Activated CD8-positive, alpha-beta memory T cell treated with anti-CD3 and anti-CD28 coated beads, Interleukin-2, amount 50 U/mL, for 1 hour (primary cell): Measurements from ENCODE around the gene IFIH1.

Source experiments
- DNase-seq: peaks from one replicate; pipeline ENCODE4 v3.0.0-alpha.2; 2020; ENCODE audit errors: extremely low read depth

The IFIH1 gene

DNA sequence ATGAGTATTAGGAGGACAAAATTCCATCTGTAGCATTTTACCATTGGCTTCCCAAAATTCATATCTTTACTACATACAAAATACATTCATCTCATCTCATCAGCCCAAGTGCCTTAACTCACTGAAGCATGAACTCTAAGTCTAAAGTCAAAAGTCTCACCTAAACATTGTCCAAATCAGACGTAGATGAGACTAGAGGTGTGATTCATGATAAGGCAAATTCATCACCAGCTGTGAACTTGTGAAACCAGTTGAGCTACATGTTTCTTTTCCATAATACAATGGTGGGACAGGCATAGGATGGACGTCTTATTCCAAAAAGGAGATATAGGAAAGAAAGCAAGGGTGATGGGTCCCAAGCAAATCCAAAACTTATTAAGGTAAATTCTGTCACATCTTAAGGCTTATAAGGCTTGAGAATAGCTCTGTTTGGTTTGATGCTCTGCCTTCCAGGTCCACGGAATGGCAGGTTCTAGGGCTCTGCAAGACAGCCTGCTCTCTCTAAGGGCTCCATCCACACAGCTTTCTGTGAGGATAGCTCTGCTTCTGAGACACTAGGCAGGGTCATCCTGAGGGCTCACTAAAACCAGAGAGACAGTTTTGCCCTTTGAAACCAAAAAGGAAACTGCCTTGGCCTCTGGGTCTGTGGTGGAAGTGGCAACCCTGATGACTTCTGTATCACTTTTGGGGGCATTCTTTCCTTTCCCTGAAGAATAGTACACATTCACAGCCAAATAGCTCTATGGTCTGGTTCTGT, 9.6 kb downstream of the IFIH1 start:
- no peak for DNase-seq

- DNase-seq: no peak
Measured at GRCh38 chr2:162305901-162306300, 12.6 kb downstream of the IFIH1 start.

DNA sequence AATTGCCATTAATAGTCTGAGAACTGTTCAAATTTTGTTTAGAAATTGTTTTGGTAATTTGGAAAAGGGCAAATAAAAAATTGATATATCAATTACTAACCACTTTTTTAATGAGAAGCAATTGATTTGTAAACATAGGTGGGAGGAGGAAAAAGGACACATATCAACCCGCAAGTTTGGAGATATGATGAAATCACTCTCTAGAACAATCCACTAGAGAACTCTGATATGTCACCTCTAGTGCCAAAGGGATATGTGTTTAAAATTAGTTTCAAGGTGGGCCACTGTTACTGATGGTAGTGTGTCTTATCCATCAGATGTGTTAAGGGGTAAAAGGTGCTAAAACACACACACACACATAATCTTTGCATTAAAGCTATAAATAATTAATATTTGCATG, 16.6 kb downstream of the IFIH1 start:
- no peak for DNase-seq

GRCh38 chr2:162301151-162301804, 17.2 kb downstream of the IFIH1 start:
- DNase-seq: peak; percentile 23

- no peak for DNase-seq
Measured at GRCh38 chr2:162300266-162300665, 18.2 kb downstream of the IFIH1 start.

DNA sequence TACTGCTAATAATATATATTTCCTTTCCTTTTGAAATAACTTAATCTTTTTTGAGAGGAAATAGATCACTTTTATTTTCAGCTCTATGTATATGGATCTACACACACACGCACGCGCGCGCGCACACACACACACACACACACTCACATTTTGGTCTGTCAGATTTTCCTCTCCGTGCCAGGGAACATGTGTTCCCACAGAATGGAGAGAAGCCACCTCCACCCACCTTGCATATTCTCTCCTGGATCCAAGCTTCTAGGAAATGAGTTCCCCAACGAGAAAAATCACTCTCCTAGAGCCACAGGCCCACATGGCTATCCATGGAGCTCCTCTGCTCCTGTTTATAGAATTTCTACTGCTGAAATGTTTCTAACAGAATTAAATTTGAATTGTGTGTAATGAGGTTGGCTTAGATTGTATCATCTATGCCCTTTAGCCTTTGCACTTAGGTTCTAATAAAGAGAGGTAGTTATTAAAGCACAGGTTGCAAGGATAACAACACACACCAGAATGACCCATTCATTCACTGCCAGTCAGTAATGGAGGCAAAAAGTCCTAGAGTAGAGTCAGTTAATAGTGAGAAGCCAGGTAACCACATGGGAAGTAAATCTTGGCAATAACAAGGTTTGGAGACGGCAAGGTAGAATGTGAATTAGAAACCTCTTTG, 19.7 kb downstream of the IFIH1 start:
- no peak for DNase-seq

DNA sequence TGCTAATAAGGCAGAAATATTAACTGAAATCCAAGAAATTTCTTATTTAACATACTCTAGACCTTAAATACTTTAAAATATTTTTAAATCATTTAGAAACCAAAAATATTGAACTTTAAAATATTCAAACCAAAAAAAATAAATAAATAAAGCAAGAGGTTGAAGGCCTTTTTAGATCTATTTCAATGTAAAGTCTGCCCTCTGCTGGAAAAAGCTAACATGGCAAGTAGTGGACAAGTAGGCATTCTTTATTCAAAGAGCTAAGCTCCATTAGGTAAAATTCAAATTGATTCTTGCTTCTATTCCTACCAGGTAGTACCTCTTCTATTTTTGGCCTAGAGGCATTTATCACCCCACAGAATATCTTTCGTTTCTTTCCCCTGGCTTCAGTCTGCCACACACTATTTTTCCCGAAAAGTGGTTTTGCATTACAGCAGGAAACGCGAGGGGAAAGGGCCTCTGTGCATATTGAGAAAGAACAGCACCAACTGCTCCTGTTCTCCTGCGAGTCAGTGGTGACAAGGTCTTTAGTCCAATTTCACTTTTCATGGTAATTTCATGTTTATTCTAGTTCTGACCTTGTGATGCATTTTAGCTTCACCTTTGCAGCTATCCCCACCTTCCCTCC, 20.4 kb downstream of the IFIH1 start:
- peak; percentile 17 for DNase-seq

DNA sequence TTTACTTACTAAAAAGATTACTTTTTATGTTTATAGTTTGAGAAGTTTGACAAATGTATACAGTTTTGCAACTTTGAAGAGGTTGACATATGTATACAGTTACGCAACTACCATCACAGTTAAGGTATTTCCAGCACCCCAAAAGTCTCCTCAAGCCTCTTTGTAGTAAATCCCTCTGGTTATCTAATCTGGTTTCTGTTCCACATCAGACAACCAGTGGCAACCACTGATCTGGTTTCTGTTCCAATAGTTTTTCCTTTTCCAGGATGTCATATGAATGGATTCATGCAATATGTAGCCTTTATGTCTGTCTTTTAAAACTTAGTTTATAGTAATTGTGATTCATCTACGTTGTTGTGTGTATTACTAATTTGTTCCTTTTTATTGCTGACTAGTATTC, 23.5 kb downstream of the IFIH1 start:
- DNase-seq: no peak

- no peak for DNase-seq
Measured at GRCh38 chr2:162293122-162293786, 25.2 kb downstream of the IFIH1 start.

GRCh38 chr2:162291748-162292147, 26.7 kb downstream of the IFIH1 start:
- no peak for DNase-seq

DNA sequence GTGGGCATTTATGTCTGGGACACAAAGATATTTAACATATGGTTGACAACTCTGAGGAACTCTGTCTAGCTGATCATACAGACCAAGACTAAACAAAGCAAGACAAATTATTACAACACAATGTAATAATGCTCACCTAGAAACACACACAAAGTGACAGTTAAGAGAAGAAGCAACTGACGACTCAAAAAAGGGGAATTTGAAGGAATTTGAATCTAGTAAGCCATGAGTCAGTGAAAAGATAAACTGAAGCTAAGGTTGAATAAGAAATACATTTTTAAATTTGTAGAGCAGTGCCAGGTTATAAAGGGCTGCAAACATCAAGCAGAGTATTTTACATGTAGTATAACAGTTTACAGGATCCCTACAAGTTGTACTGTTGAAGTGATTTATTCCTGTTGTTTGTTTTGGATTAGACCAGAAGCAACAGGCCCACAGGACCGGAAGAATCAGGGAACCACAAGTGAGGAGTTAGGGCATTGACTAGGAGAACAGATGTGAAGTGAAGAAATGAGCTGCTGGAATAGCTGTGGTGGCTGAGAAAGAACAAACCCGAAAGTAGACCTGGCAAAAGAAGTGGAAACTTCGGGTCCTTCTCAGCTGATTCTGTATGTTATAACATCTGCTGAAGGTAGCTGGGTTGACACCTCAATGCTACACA, 35.6 kb downstream of the IFIH1 start:
- no peak for DNase-seq

DNA sequence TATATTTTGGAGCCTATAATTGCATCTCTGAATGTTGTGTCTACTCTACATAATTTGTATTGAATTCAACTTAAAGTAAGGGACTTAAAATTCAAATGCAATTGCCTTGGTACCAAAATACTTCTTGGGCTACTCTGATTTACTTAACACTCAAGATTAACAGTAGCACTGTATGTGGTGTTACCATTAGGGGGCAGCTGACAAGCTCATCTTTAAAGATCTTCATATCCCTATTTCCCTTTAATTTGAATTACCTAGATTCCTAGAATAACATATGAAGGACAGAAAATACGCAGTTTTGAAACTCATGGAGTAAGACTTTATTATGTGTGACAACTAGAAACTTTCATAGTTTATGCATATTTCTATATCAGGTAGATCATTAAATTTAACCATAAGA, 37.8 kb downstream of the IFIH1 start:
- no peak for DNase-seq

- no peak for DNase-seq
Measured at GRCh38 chr2:162277381-162277780, 41.1 kb downstream of the IFIH1 start.

- DNase-seq: no peak
Measured at GRCh38 chr2:162267996-162268395, 50.5 kb downstream of the IFIH1 start.

- DNase-seq: no peak
Measured at GRCh38 chr2:162267496-162267895, 51.0 kb downstream of the IFIH1 start.

GRCh38 chr2:162266460-162266760, 52.1 kb downstream of the IFIH1 start:
- DNase-seq: no peak

DNA sequence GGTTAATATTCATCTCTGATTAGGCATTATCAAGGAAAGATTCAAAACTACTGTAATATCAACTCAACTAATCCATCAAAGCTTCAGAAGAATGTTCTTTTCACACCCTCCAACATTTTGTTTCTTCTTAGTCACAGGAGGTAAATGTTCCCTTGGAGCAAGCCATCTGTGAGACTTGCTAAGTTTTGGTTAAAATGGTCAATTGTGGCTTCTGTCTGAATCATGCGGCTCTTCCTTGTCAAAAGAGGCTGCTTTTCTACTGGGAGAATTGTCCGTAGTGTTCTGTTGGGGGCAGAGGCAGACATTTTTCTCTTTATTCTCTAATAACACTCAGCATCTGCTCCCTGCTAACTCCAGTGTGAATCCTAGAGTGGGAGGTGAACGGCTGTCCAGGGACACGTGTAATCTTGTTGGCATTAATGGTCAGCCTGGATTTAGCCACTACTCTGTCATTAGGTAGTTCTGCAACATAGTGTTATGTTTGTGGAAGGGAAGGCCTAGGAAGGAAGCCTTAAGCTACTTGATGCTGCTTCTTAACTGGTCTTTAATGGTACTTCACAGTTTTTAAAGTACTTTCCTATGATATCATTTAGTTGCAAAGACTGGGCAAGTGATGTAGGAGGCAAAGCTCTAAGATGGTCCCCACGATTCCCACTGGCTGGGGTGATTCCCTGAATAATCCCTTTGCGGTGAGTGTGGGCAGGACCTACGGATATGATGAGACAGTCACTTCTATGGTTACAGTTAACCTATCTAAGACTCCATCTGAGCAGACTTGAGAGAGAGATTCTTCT, 52.6 kb downstream of the IFIH1 start:
- no peak for DNase-seq

DNA sequence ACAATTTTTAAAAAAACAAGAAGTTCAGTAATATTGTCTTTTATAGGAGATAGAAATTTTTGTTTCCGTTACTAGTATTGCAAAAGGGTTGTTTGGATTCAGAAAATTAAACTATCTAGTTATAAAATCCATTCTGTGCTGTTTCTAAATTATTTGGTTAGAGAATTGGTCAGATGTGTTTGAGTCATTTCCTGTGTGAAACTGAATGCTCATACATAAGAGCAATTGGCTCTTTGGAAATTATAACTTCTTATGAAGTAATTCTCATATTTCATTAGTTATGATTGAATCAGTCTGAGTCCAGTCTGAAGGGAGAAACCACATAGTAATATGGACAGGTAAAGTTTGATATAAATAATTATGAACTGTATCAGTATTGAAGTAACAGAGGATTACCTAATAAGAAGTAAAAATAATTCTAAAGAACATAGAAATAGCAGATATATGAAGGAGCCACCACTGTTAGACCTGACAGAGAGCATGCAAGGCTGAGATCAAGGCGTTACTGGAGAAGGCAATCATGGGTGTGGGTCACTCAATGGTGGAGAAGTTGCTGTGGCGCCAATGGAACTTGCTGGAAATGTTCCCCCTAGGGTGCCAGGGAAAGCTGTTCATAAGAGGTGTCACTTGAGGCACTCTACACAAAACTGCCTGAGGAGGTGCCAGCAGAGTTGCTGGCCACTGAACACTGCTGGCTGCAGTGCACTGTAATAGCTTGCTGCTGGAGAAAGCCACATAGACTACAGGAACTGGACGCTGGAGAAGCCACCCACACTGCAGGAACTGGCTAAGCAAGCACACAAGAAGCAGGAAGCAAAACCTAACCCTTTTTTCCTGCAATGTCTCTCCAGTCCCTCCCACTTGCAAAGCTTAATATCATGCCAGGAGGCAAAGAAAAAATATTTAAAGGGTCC, 57.2 kb downstream of the IFIH1 start:
- no peak for DNase-seq

DNA sequence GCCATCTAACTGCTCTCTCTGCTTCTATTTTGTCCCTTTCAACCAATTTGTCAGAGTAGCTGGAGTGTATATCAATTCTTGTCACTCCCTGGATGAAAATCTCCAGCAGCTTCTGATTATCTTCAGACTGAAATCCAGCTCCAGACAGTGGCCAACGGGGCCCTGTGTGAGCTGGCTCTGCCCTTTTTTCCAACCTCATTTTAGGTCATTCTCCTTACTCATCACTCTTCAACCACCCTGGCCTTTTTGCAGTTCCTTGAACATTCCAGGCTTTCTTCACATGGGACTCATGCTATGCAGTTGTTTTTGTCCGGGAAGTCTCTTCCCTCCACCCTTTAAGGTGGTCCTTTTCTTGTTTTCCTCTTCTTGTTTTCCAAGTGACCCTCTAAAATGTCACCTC, 59.8 kb downstream of the IFIH1 start:
- DNase-seq: no peak

GRCh38 chr2:162258169-162258568, 60.3 kb downstream of the IFIH1 start:
- DNase-seq: no peak
